GM19238 (cell line): ENCODE results near the gene BLM.
A peak's percentile ranks its signal among the peaks of the same experiment; 100 is the strongest.
"Not testable (repeated sequence)": the region's sequence is repeated elsewhere in the genome, so short reads cannot be mapped to it uniquely, and the experiment has no call there.

ENCODE experiments used
- DNase-seq: peaks from one replicate; pipeline ENCODE4 v3.0.0; 2011; ENCODE audit warnings: low spot score; ENCODE audit not compliant: insufficient read length

BLM gene

GRCh38 chr15:90819390-90819789, 102.2 kb downstream of the BLM start:
- DNase-seq, result no peak

DNA sequence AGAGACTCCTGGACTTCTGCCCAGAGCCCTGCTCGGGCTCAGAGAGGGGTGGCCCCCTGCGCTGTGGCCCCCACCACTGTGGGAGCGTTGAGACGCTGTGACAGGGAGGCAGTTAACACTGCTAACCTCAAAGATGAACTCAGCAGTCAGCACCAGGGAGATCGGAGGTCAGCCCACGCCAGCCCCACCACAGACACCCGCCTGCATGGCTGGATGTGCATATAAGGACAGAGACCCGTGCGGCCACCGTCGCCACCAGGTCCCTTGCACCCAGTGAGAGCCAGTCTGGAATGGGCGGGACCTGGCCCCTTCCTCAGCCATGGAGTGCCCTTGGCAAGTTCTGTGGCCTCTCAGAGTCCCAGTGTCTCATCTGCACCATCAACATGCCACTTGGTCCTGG, 102.7 kb downstream of the BLM start:
- no peak for DNase-seq

- DNase-seq, result no peak
Observed at GRCh38 chr15:90820481-90820880, 103.3 kb downstream of the BLM start.

DNA sequence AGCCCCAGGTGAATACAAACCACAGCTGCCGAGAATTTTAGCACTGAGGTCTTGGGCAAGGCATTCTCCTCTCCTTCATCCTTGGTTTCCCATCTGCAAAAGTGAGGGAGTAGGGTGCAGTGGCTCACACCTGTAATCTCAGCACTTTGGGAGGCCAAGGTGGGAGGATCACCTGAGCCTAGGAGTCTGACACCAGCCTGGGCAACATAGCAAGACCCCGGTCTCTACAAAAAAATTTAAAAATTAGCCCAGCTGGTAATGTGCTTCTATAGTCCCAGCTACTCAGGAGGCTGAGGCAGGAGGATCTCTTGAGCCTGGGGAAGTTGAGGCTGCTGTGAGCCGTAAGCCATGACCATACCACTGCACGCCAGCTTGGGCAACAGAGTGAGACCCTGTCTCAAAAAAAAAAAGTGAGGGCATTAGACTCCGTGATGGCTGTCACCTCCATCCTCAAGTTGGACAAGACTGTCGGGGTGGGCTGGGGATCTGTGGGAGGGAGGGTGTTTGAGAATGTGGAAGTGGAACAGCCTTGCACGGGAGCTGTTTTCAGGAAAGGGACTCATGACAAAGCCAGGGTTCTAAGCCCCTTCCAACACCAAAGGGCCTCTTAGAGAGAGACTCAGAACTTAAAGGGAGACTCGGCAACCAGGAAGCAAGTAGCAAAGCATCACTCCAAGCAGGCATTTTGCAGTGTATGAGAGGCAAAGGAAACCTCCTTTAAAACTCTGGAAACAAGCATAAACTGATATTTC, 105.2 kb downstream of the BLM start:
- no peak for DNase-seq

DNA sequence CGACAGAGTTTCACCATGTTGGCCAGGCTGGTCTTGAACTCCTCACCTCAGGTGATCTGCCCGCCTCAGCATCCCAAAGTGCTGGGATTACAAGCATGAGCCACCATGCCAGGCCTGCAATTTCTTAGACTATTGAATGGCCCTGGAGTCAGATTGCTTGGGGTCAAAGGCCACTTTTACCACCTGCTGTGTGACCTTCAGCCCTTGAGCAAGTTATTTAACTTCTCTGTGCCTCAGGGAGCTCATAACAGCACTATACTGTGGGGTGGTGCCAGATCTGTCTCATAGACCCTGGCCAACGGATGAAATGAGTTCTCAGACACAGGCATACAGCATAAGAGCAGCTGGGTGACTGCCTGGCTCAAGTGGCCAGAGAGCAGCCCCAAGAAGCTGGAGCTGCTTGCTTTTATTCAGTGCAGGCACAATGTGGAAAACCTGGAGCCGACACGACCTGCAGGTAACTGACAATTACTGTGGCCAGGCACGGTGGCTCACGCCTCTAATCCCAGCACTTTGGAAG, 106.4 kb downstream of the BLM start:
- no peak for DNase-seq

- DNase-seq, result not testable (repeated sequence)
Observed at GRCh38 chr15:90825115-90825899, 108.2 kb downstream of the BLM start.

GRCh38 chr15:90826206-90826885, 109.2 kb downstream of the BLM start:
- not testable (repeated sequence) for DNase-seq

DNA sequence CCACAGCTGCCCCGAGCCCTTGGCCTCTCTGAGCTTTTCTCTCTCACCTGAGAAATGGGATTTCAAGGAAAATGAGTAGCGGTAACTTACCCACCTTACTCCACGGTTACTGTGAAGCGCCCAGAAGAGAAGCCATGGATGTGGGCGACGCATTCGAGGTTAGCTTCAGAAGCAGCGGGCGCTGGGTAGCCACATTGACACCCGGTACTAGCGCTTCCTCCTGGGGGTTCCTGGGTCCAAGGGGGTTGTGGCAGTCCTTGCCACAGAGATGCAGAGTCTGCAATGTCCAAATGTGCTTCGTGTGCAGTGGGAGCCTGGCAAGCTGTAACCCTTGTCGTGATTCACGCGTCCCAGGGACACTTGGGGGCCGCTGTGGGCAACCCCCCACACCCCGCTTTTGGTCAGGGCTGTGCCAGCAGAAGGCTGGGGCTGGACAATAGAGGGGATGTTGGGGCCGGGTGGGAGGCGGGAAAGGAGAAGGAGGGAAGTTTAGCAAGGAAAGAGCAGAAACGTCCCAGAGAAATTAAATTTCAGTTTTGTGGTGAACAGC, 109.8 kb downstream of the BLM start:
- DNase-seq, result no peak

DNA sequence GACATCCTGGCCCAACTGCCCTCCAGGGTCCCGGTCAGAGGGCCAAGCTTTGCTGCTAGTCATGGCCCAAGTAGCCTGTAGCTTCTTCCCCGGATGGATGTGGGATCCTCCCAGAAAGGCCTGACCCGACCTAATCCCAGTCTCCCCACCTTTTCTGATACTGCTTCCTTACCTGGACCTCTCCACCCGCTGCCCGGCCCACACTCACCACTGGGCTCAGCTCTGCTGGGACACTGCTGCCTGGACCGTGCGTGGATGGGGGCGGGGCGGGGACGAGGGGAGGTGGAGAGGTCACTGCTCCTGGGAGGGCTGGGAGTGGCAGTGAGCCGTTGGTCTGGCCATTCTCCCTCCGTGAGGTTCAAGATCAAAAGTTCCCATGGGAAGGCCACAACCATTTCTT, 111.0 kb downstream of the BLM start:
- DNase-seq, result no peak

GRCh38 chr15:90829126-90829525, 112.0 kb downstream of the BLM start:
- no peak for DNase-seq

GRCh38 chr15:90829942-90830440, 112.8 kb downstream of the BLM start:
- DNase-seq, result no peak

DNA sequence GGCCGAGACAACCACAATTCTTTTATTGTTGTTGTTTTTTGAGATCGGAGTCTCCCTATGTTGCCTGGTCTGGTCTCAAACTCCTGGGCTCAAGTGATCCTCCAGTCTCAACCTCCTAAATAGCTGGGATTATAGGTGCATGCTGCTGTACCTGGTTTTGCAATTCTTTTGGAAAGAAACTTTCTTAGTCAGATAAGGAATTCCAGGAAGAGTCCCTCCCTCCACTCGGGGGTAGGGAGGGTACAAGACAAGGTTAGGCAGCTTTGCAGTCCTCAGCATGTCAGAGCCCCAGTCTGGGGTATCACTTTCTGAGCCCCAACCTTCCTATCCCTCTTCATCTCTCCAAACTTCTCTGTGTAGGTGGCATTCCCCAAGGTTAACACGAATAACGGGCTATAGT, 117.5 kb downstream of the BLM start:
- DNase-seq, result no peak

DNA sequence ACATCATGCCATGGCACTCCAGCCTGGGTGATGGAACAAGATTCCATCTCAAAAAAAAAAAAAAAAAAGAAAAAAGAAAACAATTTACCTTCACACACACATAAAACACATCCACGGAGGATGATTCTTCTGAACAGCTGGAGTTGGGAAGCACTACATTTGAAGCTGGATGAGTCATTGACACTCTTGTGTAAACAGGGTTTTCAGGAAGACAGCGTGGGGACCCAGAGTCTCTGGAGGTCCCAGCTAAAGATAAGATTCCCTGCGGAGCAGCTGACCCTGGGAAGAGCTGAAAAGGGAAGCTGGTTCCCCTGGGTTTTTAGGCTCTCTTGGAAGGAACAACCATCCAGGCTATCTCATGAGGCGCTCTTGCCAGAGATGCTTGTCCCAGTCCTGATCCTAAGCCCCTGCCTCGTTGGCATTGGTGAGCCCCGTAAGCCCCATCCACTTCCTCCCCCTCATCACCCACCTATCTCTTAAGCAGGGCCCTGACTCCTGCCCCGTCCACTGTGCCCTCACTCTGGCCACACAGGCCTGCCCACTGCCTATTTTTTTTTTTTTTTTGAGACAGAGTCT, 119.2 kb downstream of the BLM start:
- no peak for DNase-seq

- DNase-seq, result no peak
Observed at GRCh38 chr15:90837094-90837493, 119.9 kb downstream of the BLM start.

DNA sequence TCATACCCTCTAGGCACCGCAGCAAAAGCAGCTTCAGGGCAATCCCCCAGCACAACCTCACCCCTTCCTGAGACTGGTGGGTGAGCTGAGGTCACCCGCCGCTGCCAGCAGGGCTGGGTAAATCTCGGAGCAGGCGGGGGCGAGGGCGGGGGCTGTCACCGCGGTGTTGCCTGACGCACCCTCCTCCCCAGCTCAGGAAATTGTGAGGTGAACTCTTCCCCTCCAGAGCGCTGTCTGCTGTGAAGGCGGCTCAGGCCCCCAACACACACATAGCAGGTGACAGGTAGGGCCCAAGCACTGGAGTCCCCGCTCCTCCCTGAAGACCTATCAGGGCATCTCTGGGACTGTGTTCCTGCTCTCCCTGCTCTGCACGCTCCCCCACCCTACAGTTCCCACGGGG, 121.0 kb downstream of the BLM start:
- DNase-seq, result no peak

DNA sequence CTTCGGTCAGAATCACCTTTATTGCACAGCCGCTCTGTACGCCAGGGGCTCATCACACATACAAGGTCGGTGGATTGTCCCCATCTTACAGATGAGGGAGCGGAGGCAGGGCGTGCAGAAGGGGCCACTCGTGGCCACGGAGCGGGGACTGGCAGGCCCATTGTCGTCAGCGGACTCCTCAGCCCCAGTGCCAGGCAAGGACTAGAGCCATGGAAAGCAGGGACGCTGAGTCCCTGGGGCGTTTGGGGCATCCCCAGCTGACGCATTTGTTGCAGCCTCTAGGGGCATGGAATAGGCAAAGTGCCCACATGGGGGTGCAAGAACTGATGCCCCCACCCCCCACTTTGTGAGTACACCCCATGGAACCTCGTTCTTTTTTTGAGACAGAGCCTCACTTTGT, 121.4 kb downstream of the BLM start:
- no peak for DNase-seq

GRCh38 chr15:90839187-90840071, 122.3 kb downstream of the BLM start:
- DNase-seq, result peak; percentile 71

- no peak for DNase-seq
Observed at GRCh38 chr15:90840157-90840855, 123.2 kb downstream of the BLM start.

DNA sequence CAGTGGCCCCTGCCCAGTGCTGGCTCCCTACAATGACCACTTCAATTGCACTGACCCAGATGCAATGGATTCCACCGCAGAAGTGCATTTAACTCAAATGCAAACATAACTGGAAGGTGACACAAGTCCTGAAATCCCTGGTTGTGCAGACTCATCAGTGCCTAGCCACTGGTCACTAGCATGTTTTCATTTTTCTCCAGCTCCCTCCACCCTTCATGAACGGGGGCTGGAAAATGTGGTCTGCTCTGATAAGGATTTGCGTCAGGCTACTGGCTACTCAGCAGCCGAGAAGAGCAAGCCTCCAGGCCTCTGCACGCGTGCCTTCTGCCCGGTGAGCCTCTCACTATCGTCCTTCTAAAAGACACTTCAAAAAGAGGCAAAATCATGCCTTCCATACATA, 123.8 kb downstream of the BLM start:
- DNase-seq, result no peak

- no peak for DNase-seq
Observed at GRCh38 chr15:90844696-90845095, 127.5 kb downstream of the BLM start.
